ENCODE measurements around the gene GRB14. TPM values are rescaled to one million over a fixed set of nuclear protein-coding genes. Genes with fewer than 3 reads are reported as not detected.

The GRB14 gene
- total and polyA plus RNA-seq, 2 donors (not counting 1 experiment from before 2014, with no cell fraction given), result 0.33 to 0.34 TPM

DNA sequence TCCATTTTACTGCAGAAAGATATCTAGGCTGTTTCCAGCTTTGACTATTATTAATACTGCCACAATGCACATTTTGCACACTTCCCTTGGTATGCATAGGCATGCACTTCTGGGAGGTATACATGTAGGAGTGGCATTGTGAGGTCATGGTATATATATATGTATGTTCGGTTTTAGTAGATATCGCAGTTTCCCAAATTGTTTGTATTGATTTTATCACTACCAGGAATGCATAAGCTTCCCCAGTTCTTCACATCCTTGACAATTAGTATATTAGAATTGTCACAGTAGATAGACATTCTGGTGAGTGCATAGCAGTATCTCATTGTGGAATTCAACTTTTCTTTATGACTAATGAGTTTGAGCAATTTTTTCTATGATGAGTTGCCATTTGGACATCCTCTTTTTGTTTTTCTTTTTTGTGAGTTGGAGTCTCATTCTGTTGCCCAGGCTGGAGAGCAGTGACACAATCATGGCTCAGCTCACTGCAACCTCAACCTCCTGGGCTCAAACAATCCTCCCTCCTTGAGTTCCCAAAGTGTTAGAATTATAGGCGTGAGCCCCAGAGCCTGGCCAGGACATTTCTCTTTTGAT, 4.2 kb upstream of the GRB14 start:
- H3K9ac ChIP-seq (ENCODE audit: insufficient read depth, low read length), result no peak overlapping the region
- no peaks in the 10 kb centered on the region for H3K9me3 ChIP-seq (ENCODE audit: control insufficient read depth, insufficient read depth, low read depth, low read length)
- H3K4me3 ChIP-seq (replicated peaks in 1 of 4; ENCODE audit: control extremely low read depth in 1 of 4, insufficient read depth in 1 of 4, low read depth in 3 of 4, low read length in 4 of 4), result no peak overlapping the region
- H3K27me3 ChIP-seq (ENCODE audit: control insufficient read depth, insufficient read depth, low read length), result no peaks in the 10 kb centered on the region
- peak in 1 of 2 donors; percentile 58 for DNase-seq (ENCODE audit: low read depth in 2 of 2)
- no peak for TF ChIP-seq CTCF (conservative IDR thresholded peaks at IDR 0.05 in 1 of 2, IDR thresholded peaks at IDR 0.05 in 1 of 2; ENCODE audit: low read depth in 1 of 2, low read length in 2 of 2)
- TF ChIP-seq EZH2 (IDR thresholded peaks at IDR 0.05; ENCODE audit: low read length, missing control alignments), result no peak
- no peaks in the 10 kb centered on the region for H4K20me1 ChIP-seq (ENCODE audit: control insufficient read depth, extremely low read depth, insufficient read depth, low read length)
- no peaks in the 10 kb centered on the region for H3K36me3 ChIP-seq (ENCODE audit: control insufficient read depth, insufficient read depth, low read length)
- no peak overlapping the region for H3K4me2 ChIP-seq (ENCODE audit: extremely low read depth, insufficient read depth, low read length)
- no peaks in the 10 kb centered on the region for H3K79me2 ChIP-seq (ENCODE audit: control insufficient read depth, insufficient read depth, low read length)
- no peak overlapping the region for H3K27ac ChIP-seq (ENCODE audit: insufficient read depth, low read length)
- no peak overlapping the region for H2AFZ ChIP-seq (ENCODE audit: low read length)
- H3K4me1 ChIP-seq (ENCODE audit: control insufficient read depth, extremely low read depth, insufficient read depth, low read length), result no peaks in the 10 kb centered on the region

- H2AFZ ChIP-seq (ENCODE audit: low read length), result no peak overlapping the region
These were observed 3.0 kb upstream of the GRB14 start for GRCh38 chr2:164624316-164624715.

More at GRCh38 chr2:164624316-164624715, 3.0 kb upstream of the GRB14 start:
- peak in 1 of 2 donors; percentile 7 for DNase-seq (ENCODE audit: low read depth in 2 of 2)
- H4K20me1 ChIP-seq (ENCODE audit: control insufficient read depth, extremely low read depth, insufficient read depth, low read length), result no peaks in the 10 kb centered on the region
- H3K4me2 ChIP-seq (ENCODE audit: extremely low read depth, insufficient read depth, low read length), result no peak overlapping the region
- H3K27me3 ChIP-seq (ENCODE audit: control insufficient read depth, insufficient read depth, low read length), result no peaks in the 10 kb centered on the region
- H3K36me3 ChIP-seq (ENCODE audit: control insufficient read depth, insufficient read depth, low read length), result no peaks in the 10 kb centered on the region
- no peaks in the 10 kb centered on the region for H3K79me2 ChIP-seq (ENCODE audit: control insufficient read depth, insufficient read depth, low read length)
- H3K9me3 ChIP-seq (ENCODE audit: control insufficient read depth, insufficient read depth, low read depth, low read length), result no peaks in the 10 kb centered on the region
- no peak overlapping the region for H3K9ac ChIP-seq (ENCODE audit: insufficient read depth, low read length)
- TF ChIP-seq EZH2 (IDR thresholded peaks at IDR 0.05; ENCODE audit: low read length, missing control alignments), result no peak
- TF ChIP-seq CTCF (conservative IDR thresholded peaks at IDR 0.05 in 1 of 2, IDR thresholded peaks at IDR 0.05 in 1 of 2; ENCODE audit: low read depth in 1 of 2, low read length in 2 of 2), result no peak
- H3K4me3 ChIP-seq (replicated peaks in 1 of 4; ENCODE audit: control extremely low read depth in 1 of 4, insufficient read depth in 1 of 4, low read depth in 3 of 4, low read length in 4 of 4), result no peak overlapping the region
- H3K4me1 ChIP-seq (ENCODE audit: control insufficient read depth, extremely low read depth, insufficient read depth, low read length), result no peaks in the 10 kb centered on the region
- no peak overlapping the region for H3K27ac ChIP-seq (ENCODE audit: insufficient read depth, low read length)
